HepG2 (cell line): ENCODE measurements around the gene ZNF48. TPM values are rescaled to one million over a fixed set of nuclear protein-coding genes. Genes with fewer than 3 reads are reported as not detected.

Source experiments
- ATAC-seq: fragments of 200-7000 bp; cut with Tn5 transposase; 3 replicates; pipeline ENCODE4 v1.9.1; 2020; ENCODE audit warnings: mild to moderate bottlenecking, moderate library complexity
- BruUV-seq: library from RNA; stranded (reverse); fragments of 400-500 nt; replicated peaks from 2 replicates; lab custom pipeline; 2021; lab: Mats Ljungman, UMichigan
- CTCF ChIA-PET: fragments of 300-600 bp; formaldehyde crosslinking; extraction: SDS; loops from one replicate; lab custom pipeline; 2021; ENCODE audit warnings: low total read pairs, inconsistent platforms, low intra/inter-chr PET ratio; lab: Yijun Ruan, JAX
- POLR2A ChIA-PET: fragments of 350-600 bp; sonication (Branson Sonifier 250); formaldehyde crosslinking; loops from one replicate; lab custom pipeline; 2020; ENCODE audit warnings: antibody characterized with exemption, inconsistent platforms; lab: Yijun Ruan, JAX
- DNase-seq: peaks from one replicate; pipeline ENCODE4 v3.0.0-alpha.2; 2015; ENCODE audit warnings: low spot score
- FAIRE-seq: peaks from 3 replicates; lab custom pipeline; 2011; peaks lifted over from hg19 to GRCh38; lab: Jason Lieb, UNC
- H2AFZ ChIP-seq: one replicate; pipeline ENCODE4 v1.6.1; 2011; ENCODE audit warnings: low read length, inconsistent platforms
- H3K27ac ChIP-seq: fragments of 300-600 bp; 3 replicates; pipeline ENCODE4 v1.8.0; 2011; ENCODE audit warnings: mixed run types, mild to moderate bottlenecking, mixed read lengths, low read length, inconsistent platforms; ENCODE audit not compliant: insufficient read depth; ENCODE audit errors: extremely low read length
- H3K27me3 ChIP-seq, 2 experiments: fragments of 200-600 bp in 1 of 2; 2 replicates in 1 of 2; 3 replicates in 1 of 2; pipeline versions ENCODE4 v1.6.0 to v1.8.0; 2011; ENCODE audit warnings: low read length in 2 of 2, mild to moderate bottlenecking in 2 of 2, moderate library complexity in 2 of 2, inconsistent platforms in 1 of 2; ENCODE audit not compliant: insufficient read depth in 2 of 2, control insufficient read depth in 1 of 2
- H3K36me3 ChIP-seq, 2 experiments: fragments of 200-600 bp in 1 of 2; replicated peaks in 1 of 2; 2 replicates in 1 of 2; 3 replicates in 1 of 2; pipeline versions ENCODE4 v1.5.1 to v1.8.0; 2011; ENCODE audit warnings: low read length in 2 of 2, inconsistent platforms in 1 of 2; ENCODE audit not compliant: insufficient read depth in 2 of 2, control insufficient read depth in 1 of 2
- H3K4me1 ChIP-seq: 2 replicates; pipeline ENCODE4 v1.5.1; 2012; ENCODE audit warnings: low read length, inconsistent platforms; ENCODE audit not compliant: insufficient read depth
- H3K4me2 ChIP-seq: 2 replicates; pipeline ENCODE4 v1.6.0; 2011; ENCODE audit warnings: low read depth, low read length, inconsistent platforms
- H3K4me3 ChIP-seq, 3 experiments: fragments of 200-600 bp in 1 of 3; sonication (generic), shearing (Covaris generic) in 1 of 3; replicated peaks in 1 of 3; 2 replicates each; pipeline ENCODE4 v1.5.1; 2011 to 2016; ENCODE audit warnings: low read length in 3 of 3, inconsistent platforms in 2 of 3, low read depth in 2 of 3, mild to moderate bottlenecking in 2 of 3, control low read depth in 1 of 3, mixed read lengths in 1 of 3; ENCODE audit not compliant: insufficient read depth in 1 of 3
- H3K79me2 ChIP-seq: one replicate; pipeline ENCODE4 v1.6.1; 2011; ENCODE audit warnings: low read length, inconsistent platforms; ENCODE audit not compliant: insufficient read depth
- H3K9ac ChIP-seq: 2 replicates; pipeline ENCODE4 v1.6.0; 2011; ENCODE audit warnings: mild to moderate bottlenecking, low read depth, low read length, inconsistent platforms; ENCODE audit not compliant: insufficient read depth
- H3K9me3 ChIP-seq: 2 replicates; pipeline ENCODE4 v1.5.1; 2012; ENCODE audit warnings: mild to moderate bottlenecking, low read length
- H4K20me1 ChIP-seq: 2 replicates; pipeline ENCODE4 v1.6.0; 2011; ENCODE audit warnings: inconsistent platforms, mild to moderate bottlenecking, low read length, moderate library complexity; ENCODE audit not compliant: insufficient read depth
- CREBL2 ChIP-seq: sonication (generic); formaldehyde crosslinking; IDR thresholded peaks from 2 replicates; pipeline ENCODE4 v1.8.1; 2023; ENCODE audit warnings: missing genetic modification reagents, mild to moderate bottlenecking, borderline replicate concordance
- CREM ChIP-seq, 2 experiments: sonication (generic) in 1 of 2; formaldehyde crosslinking in 1 of 2; IDR thresholded peaks; 2 replicates each; pipeline versions ENCODE4 v1.4.0 to v1.6.1; 2016 to 2020; ENCODE audit warnings: antibody characterized with exemption in 1 of 2, mild to moderate bottlenecking in 1 of 2, missing genetic modification reagents in 1 of 2
- HBP1 ChIP-seq: IDR thresholded peaks from 2 replicates; pipeline ENCODE4 v1.6.1; 2016; ENCODE audit warnings: low read depth, control low read depth
- HDAC1 ChIP-seq: sonication (generic); formaldehyde crosslinking; IDR thresholded peaks from 2 replicates; pipeline ENCODE4 v1.5.1; 2020; ENCODE audit warnings: mild to moderate bottlenecking, missing genetic modification reagents
- HOXA7 ChIP-seq: sonication (generic); formaldehyde crosslinking; IDR thresholded peaks from 2 replicates; pipeline ENCODE4 v1.8.1; 2022; ENCODE audit warnings: mild to moderate bottlenecking, missing genetic modification reagents, moderate library complexity
- JUND ChIP-seq: sonication (generic); formaldehyde crosslinking; IDR thresholded peaks from 2 replicates; pipeline ENCODE4 v1.8.0; 2022; ENCODE audit warnings: mild to moderate bottlenecking, missing genetic modification reagents
- KLF13 ChIP-seq: sonication (generic); formaldehyde crosslinking; IDR thresholded peaks from 2 replicates; pipeline ENCODE4 v1.4.0; 2020; ENCODE audit warnings: mild to moderate bottlenecking, missing genetic modification reagents
- LRRFIP1 ChIP-seq: sonication (generic); formaldehyde crosslinking; conservative IDR thresholded peaks from 2 replicates; pipeline ENCODE4 v1.4.0; 2020; ENCODE audit warnings: missing genetic modification reagents
- MIER2 ChIP-seq: IDR thresholded peaks from 2 replicates; pipeline ENCODE4 v1.6.1; 2016; ENCODE audit warnings: missing biosample characterization, missing genetic modification reagents
- NR1H2 ChIP-seq: sonication (generic); formaldehyde crosslinking; IDR thresholded peaks from 2 replicates; pipeline ENCODE4 v1.8.1; 2022; ENCODE audit warnings: low read depth, missing genetic modification reagents, borderline replicate concordance
- RBAK ChIP-seq: sonication (generic); formaldehyde crosslinking; IDR thresholded peaks from 2 replicates; pipeline ENCODE4 v1.5.1; 2020; ENCODE audit warnings: mild to moderate bottlenecking, missing genetic modification reagents
- SAP130 ChIP-seq: IDR thresholded peaks from 2 replicates; pipeline ENCODE4 v1.6.1; 2016; ENCODE audit warnings: low read depth
- TCF12 ChIP-seq, 2 experiments: fragments of 450-650 bp in 1 of 2; sonication (generic) in 1 of 2; formaldehyde crosslinking in 1 of 2; IDR thresholded peaks; 2 replicates each; pipeline versions ENCODE4 v1.6.1 to v1.8.0; 2017 to 2022; ENCODE audit warnings: antibody characterized with exemption in 1 of 2, mild to moderate bottlenecking in 1 of 2, missing genetic modification reagents in 1 of 2, moderate library complexity in 1 of 2
- THRA ChIP-seq: sonication (generic); formaldehyde crosslinking; IDR thresholded peaks from 2 replicates; pipeline ENCODE4 v1.4.0; 2020; ENCODE audit warnings: missing genetic modification reagents, borderline replicate concordance
- ZKSCAN8 ChIP-seq: IDR thresholded peaks from 2 replicates; pipeline ENCODE4 v1.6.1; 2016; ENCODE audit warnings: borderline replicate concordance, missing genetic modification reagents, missing compliant biosample characterization
- ZNF333 ChIP-seq: sonication (generic); formaldehyde crosslinking; IDR thresholded peaks from 2 replicates; pipeline ENCODE4 v1.4.0; 2020; ENCODE audit warnings: mild to moderate bottlenecking, missing genetic modification reagents, borderline replicate concordance
- WGBS: methylation state at CpG from one replicate; pipeline ENCODE4 v1.1.6; 2017; ENCODE audit warnings: low lambda C conversion rate; 5-methylcytosine and 5-hydroxymethylcytosine counted together
- in situ Hi-C: cut with HindIII; loops from 2 replicates; pipeline ENCODE4 v1.10.0; 2017; ENCODE audit warnings: low pct_unique_long_range_greater_than_20kb; ENCODE audit not compliant: extremely low pct_ligation_motif_present
- intact Hi-C: fragments of 100-400 bp; cut with micrococcal nuclease; formaldehyde crosslinking; loops from one replicate; pipeline ENCODE4 v1.10.0; 2022; ENCODE audit not compliant: unreplicated experiment
- polyA plus RNA-seq, 8 experiments: library from polyadenylated mRNA; depleted of rRNA in 3 of 8; stranded (reverse) in 7 of 8; unstranded in 1 of 8; fragments of >200 nt; fragmentation: Illumina TruSeq in 4 of 8; extraction: Trizol in 4 of 8; gene quantifications; 2 replicates each; pipeline versions ENCODE4 v1.2.1 to v1.2.3, GENCODE V29; 2011 to 2016; ENCODE audit warnings: low read depth in 4 of 8, missing spikeins in 1 of 8, mixed read lengths in 1 of 8; ENCODE audit not compliant: insufficient read depth in 1 of 8
- total RNA-seq, 5 experiments: library from RNA; depleted of rRNA; stranded (reverse); fragments of >200 nt; fragmentation: Illumina TruSeq; extraction: Trizol; gene quantifications; 2 replicates each; pipeline ENCODE4 v1.2.3, GENCODE V29; 2016; ENCODE audit warnings: low read depth in 1 of 5

ZNF48 gene
- total and polyA plus RNA-seq, 2 of the 13 experiments (the other 11 are each of a cell fraction or from before 2014, with no cell fraction given) = 9.9 to 12.3 TPM

GRCh38 chr16:30409125-30410060 lies 14.2 kb downstream of the ZNF48 start:
- ChIA-PET POLR2A (interaction anchor here (0.5 to 4.9 kb wide), 22 partner anchors 9 to 318 kb away, joined by 3 to 70 read pairs (median 4); partner anchors contain the start of genes CD2BP2, DCTPP1, SEPHS2 and TBC1D10B), CTCF (interaction anchor here (0.6 to 2.3 kb wide), 9 partner anchors 13 to 297 kb away, joined by 3 to 20 read pairs (median 4); partner anchors contain the start of genes DCTPP1, TBC1D10B and ZNF48)
- H3K4me2 ChIP-seq = peak overlapping the region; percentile 55
- H3K27ac ChIP-seq = peak overlapping the region; percentile 17
- H4K20me1 ChIP-seq = no peaks in the 10 kb centered on the region
- in situ Hi-C loops (no loop called here), intact Hi-C loops (loop anchor here (1.0 to 2.0 kb wide), 3 partner anchors 9 to 55 kb away; partner anchors contain the start of genes CD2BP2 and ZNF48)
- peak; percentile 64 for FAIRE-seq
- peak overlapping the region in 2 of 3 experiments; percentile 8 to 19; a peak in 2 of 6 replicates for H3K4me3 ChIP-seq
- peaks cover 39% of the 10 kb centered on the region for H3K4me1 ChIP-seq
- H3K9me3 ChIP-seq = no peaks in the 10 kb centered on the region
- peaks cover 15 to 28% of the 10 kb centered on the region in 2 experiments for H3K36me3 ChIP-seq
- H3K27me3 ChIP-seq = no peaks in the 10 kb centered on the region
- no TSS peak for BruUV-seq
- no peak overlapping the region for H3K9ac ChIP-seq
- ATAC-seq = peak; percentile 76
- no peak overlapping the region for H2AFZ ChIP-seq
- 50% methylated on average over 14 of the region's 15 CpGs for WGBS
- peaks cover 13% of the 10 kb centered on the region for H3K79me2 ChIP-seq
- peak; percentile 90 for DNase-seq
- TF ChIP-seq KLF13 (CRISPR knock-in tag) = no peak
- TF ChIP-seq HDAC1 (CRISPR knock-in tag) = peak; percentile 64; the same call in 1 of the 2 replicates
- peak; percentile 91 for TF ChIP-seq ZKSCAN8 (CRISPR knock-in tag)
- TF ChIP-seq THRA (CRISPR knock-in tag) = peak; percentile 41; the same call in 1 of the 2 replicates
- no peak for TF ChIP-seq HBP1 (CRISPR knock-in tag)
- TF ChIP-seq CREBL2 (CRISPR knock-in tag) = 0 out of 2 replicates have a peak, but pooled peaks have one; percentile 32
- no peak for TF ChIP-seq CREM (IDR thresholded peaks at IDR 0.05)
- TF ChIP-seq CREM (CRISPR knock-in tag; IDR thresholded peaks at IDR 0.05) = no peak
- TF ChIP-seq JUND = no peak
- no peak for TF ChIP-seq LRRFIP1 (CRISPR knock-in tag)
- TF ChIP-seq TCF12 (IDR thresholded peaks at IDR 0.05) = no peak
- no peak for TF ChIP-seq TCF12 (CRISPR knock-in tag; IDR thresholded peaks at IDR 0.05)
- peak; percentile 86 for TF ChIP-seq SAP130
- TF ChIP-seq NR1H2 (CRISPR knock-in tag) = no peak
- TF ChIP-seq RBAK (CRISPR knock-in tag) = no peak
- TF ChIP-seq HOXA7 = no peak
- TF ChIP-seq ZNF333 (CRISPR knock-in tag) = no peak
- TF ChIP-seq MIER2 = 0 out of 2 replicates have a peak, but pooled peaks have one; percentile 49
